ENCODE measurements around the gene CLPSL2. TPM values are rescaled to one million over a fixed set of nuclear protein-coding genes. Genes with fewer than 3 reads are reported as not detected.

The CLPSL2 gene
- total RNA-seq, 1 donor from 2014 or later, result not detected

DNA sequence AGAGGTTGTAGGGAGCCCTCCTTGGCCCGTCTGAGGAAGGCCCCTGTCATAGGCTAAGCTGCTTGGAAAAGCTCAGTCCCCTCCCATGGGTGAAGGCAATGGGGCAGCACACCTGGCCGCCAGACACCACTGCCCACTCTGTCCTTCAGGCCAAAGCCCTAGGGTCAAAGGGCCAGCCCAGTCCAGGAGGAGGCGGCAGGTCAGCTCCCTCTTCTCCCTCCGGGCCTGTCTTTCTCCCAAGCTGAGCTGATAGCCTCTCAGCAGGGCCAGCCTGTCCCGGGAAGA, 5.1 kb upstream of the CLPSL2 start:
- no peak for TF ChIP-seq EZH2 (IDR thresholded peaks at IDR 0.05; ENCODE audit: insufficient read depth, low read length)
- TF ChIP-seq, protein P1, sequence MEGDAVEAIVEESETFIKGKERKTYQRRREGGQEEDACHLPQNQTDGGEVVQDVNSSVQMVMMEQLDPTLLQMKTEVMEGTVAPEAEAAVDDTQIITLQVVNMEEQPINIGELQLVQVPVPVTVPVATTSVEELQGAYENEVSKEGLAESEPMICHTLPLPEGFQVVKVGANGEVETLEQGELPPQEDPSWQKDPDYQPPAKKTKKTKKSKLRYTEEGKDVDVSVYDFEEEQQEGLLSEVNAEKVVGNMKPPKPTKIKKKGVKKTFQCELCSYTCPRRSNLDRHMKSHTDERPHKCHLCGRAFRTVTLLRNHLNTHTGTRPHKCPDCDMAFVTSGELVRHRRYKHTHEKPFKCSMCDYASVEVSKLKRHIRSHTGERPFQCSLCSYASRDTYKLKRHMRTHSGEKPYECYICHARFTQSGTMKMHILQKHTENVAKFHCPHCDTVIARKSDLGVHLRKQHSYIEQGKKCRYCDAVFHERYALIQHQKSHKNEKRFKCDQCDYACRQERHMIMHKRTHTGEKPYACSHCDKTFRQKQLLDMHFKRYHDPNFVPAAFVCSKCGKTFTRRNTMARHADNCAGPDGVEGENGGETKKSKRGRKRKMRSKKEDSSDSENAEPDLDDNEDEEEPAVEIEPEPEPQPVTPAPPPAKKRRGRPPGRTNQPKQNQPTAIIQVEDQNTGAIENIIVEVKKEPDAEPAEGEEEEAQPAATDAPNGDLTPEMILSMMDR (IDR thresholded peaks at IDR 0.05; ENCODE audit: insufficient read depth, low read depth, low read length), result no peak
- no peak overlapping the region for H2AFZ ChIP-seq (ENCODE audit: low read depth, low read length)
- Mint-ChIP-seq H3K4me1 (ENCODE audit: low read depth, unreplicated experiment) (no peaks in the 10 kb centered on the region), H3K36me3 (ENCODE audit: low read depth, unreplicated experiment) (no peaks in the 10 kb centered on the region), H3K27me3 (ENCODE audit: low read depth, unreplicated experiment) (peaks cover 26% of the 10 kb centered on the region), H3K9me3 (ENCODE audit: unreplicated experiment) (peaks cover 1% of the 10 kb centered on the region), H3K4me3 (ENCODE audit: unreplicated experiment) (no peak overlapping the region), H3K27ac (ENCODE audit: unreplicated experiment) (no peak overlapping the region)
- no peaks in the 10 kb centered on the region for H3K4me1 ChIP-seq (ENCODE audit: insufficient read depth, low read length)
- no peak overlapping the region for H3K9ac ChIP-seq (ENCODE audit: low read length)
- H3K36me3 ChIP-seq (ENCODE audit: insufficient read depth, low read length), result no peaks in the 10 kb centered on the region
- H4K20me1 ChIP-seq (ENCODE audit: insufficient read depth, low read length), result no peaks in the 10 kb centered on the region
- H3K79me2 ChIP-seq (ENCODE audit: insufficient read depth, low read length), result no peaks in the 10 kb centered on the region
- H3K4me3 ChIP-seq (ENCODE audit: insufficient read depth, low read depth, low read length), result no peak overlapping the region
- no peak overlapping the region for H3K27ac ChIP-seq (ENCODE audit: low read depth, low read length)
- no peaks in the 10 kb centered on the region for H3K9me3 ChIP-seq (ENCODE audit: insufficient read depth, low read depth, low read length)
- H3K4me2 ChIP-seq (ENCODE audit: low read length), result no peak overlapping the region
- DNase-seq (ENCODE audit: low read depth) (no peak), FAIRE-seq (no peak)
- H3K27me3 ChIP-seq (ENCODE audit: insufficient read depth, low read length), result peaks cover 13% of the 10 kb centered on the region

DNA sequence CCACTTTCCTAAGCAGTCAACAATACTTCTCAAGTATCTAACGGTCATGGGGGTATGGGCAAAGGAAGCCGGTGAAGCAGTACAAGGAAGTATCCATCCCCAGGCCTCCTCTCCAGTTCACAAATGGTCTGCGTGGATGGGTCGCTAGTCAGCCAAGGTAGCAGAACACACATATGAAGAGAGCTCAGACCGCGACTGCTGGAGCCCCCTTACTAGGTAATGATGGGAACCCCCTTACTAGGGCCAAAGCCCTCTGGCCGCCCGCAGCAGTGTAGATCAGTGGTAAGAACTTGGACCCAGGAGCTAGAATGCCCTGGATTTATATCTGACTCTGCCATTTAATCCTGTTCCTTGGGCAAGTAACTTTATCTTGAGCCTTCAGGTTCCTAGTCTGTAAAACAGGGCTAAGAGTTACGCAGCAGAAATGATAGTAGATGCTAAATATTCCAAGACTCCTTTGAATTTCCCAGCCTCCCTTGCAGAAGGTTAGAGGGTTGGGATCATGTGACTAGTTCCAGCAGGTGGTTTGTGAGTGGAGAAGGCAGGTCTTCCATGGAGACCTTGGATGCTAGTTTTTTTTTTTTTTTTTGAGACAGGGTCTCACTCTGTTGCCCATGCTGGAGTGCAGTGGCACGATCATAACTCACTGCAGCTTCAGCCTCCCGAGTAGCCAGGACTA, 2.1 kb upstream of the CLPSL2 start:
- Mint-ChIP-seq H3K27ac (ENCODE audit: unreplicated experiment) (no peak overlapping the region), H3K4me3 (ENCODE audit: unreplicated experiment) (no peak overlapping the region)

DNA sequence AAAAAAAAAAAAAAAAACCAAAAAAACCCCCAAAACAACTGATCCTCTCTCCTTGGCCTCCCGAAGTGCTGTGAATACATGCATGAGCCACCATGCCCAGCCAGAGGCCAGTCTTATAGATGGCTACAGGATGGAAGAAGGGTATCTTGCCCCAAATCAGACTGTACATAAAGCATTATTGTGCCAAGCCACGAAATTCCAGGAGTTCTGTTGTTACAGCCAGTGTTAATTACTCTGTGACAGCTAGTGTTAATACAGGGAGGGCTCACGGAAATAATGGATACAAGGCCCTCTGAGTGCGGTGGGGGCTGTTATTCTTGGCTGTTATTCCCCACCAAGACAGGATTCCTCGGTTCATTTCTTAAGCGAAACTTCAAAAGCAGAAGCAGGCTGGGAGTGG, 1.4 kb upstream of the CLPSL2 start:
- Mint-ChIP-seq H3K4me1 (ENCODE audit: low read depth, unreplicated experiment) (no peaks in the 10 kb centered on the region), H3K36me3 (ENCODE audit: low read depth, unreplicated experiment) (no peaks in the 10 kb centered on the region), H3K27me3 (ENCODE audit: low read depth, unreplicated experiment) (peaks cover 45% of the 10 kb centered on the region), H3K27ac (ENCODE audit: unreplicated experiment) (no peak overlapping the region), H3K4me3 (ENCODE audit: unreplicated experiment) (no peak overlapping the region), H3K9me3 (ENCODE audit: unreplicated experiment) (peaks cover 4% of the 10 kb centered on the region)
- H3K79me2 ChIP-seq (ENCODE audit: insufficient read depth, low read length), result no peaks in the 10 kb centered on the region
- no peaks in the 10 kb centered on the region for H3K4me1 ChIP-seq (ENCODE audit: insufficient read depth, low read length)
- no peak overlapping the region for H3K4me3 ChIP-seq (ENCODE audit: insufficient read depth, low read depth, low read length)
- TF ChIP-seq EZH2 (IDR thresholded peaks at IDR 0.05; ENCODE audit: insufficient read depth, low read length), result no peak
- TF ChIP-seq, protein P1 (IDR thresholded peaks at IDR 0.05; ENCODE audit: insufficient read depth, low read depth, low read length), result no peak
- peaks cover 7% of the 10 kb centered on the region for H3K27me3 ChIP-seq (ENCODE audit: insufficient read depth, low read length)
- H3K9me3 ChIP-seq (ENCODE audit: insufficient read depth, low read depth, low read length), result no peaks in the 10 kb centered on the region
- no peak for FAIRE-seq
- no peaks in the 10 kb centered on the region for H3K36me3 ChIP-seq (ENCODE audit: insufficient read depth, low read length)
- no peak overlapping the region for H2AFZ ChIP-seq (ENCODE audit: low read depth, low read length)
- no peak overlapping the region for H3K4me2 ChIP-seq (ENCODE audit: low read length)
- H4K20me1 ChIP-seq (ENCODE audit: insufficient read depth, low read length), result no peaks in the 10 kb centered on the region
- DNase-seq (ENCODE audit: low read depth), result no peak
- no peak overlapping the region for H3K27ac ChIP-seq (ENCODE audit: low read depth, low read length)
- H3K9ac ChIP-seq (ENCODE audit: low read length), result no peak overlapping the region

More for the DNA sequence above, 2.1 kb upstream of the CLPSL2 start:
- H3K9ac ChIP-seq (ENCODE audit: low read length), result no peak overlapping the region
- DNase-seq (ENCODE audit: low read depth) (no peak), FAIRE-seq (no peak)
- no peaks in the 10 kb centered on the region for H3K4me1 ChIP-seq (ENCODE audit: insufficient read depth, low read length)
- H3K4me2 ChIP-seq (ENCODE audit: low read length), result no peak overlapping the region
- no peaks in the 10 kb centered on the region for H3K9me3 ChIP-seq (ENCODE audit: insufficient read depth, low read depth, low read length)
- H2AFZ ChIP-seq (ENCODE audit: low read depth, low read length), result no peak overlapping the region
- TF ChIP-seq EZH2 (IDR thresholded peaks at IDR 0.05; ENCODE audit: insufficient read depth, low read length), result no peak
- TF ChIP-seq, protein P1 (IDR thresholded peaks at IDR 0.05; ENCODE audit: insufficient read depth, low read depth, low read length), result no peak
- H3K36me3 ChIP-seq (ENCODE audit: insufficient read depth, low read length), result no peaks in the 10 kb centered on the region
- Mint-ChIP-seq H3K4me1 (ENCODE audit: low read depth, unreplicated experiment) (no peaks in the 10 kb centered on the region), H3K27me3 (ENCODE audit: low read depth, unreplicated experiment) (peaks cover 38% of the 10 kb centered on the region), H3K9me3 (ENCODE audit: unreplicated experiment) (peaks cover 1% of the 10 kb centered on the region), H3K36me3 (ENCODE audit: low read depth, unreplicated experiment) (no peaks in the 10 kb centered on the region)
- no peaks in the 10 kb centered on the region for H3K79me2 ChIP-seq (ENCODE audit: insufficient read depth, low read length)
- H3K4me3 ChIP-seq (ENCODE audit: insufficient read depth, low read depth, low read length), result no peak overlapping the region
- no peaks in the 10 kb centered on the region for H4K20me1 ChIP-seq (ENCODE audit: insufficient read depth, low read length)
- peaks cover 9% of the 10 kb centered on the region for H3K27me3 ChIP-seq (ENCODE audit: insufficient read depth, low read length)
- H3K27ac ChIP-seq (ENCODE audit: low read depth, low read length), result no peak overlapping the region

All from astrocyte (in vitro differentiated cells and primary cell).